Activated CD8-positive, alpha-beta memory T cell treated with anti-CD3 and anti-CD28 coated beads, Interleukin-2, amount 10 ng/mL, durations not matched to agents 7 days and 5 days (primary cell): ENCODE results near the gene FCHO1. TPM values are rescaled to one million over a fixed set of nuclear protein-coding genes. Genes with fewer than 3 reads are reported as not detected.
A peak's percentile ranks its signal among the peaks of the same experiment; 100 is the strongest.
"Not testable (repeated sequence)": the region's sequence is repeated elsewhere in the genome, so short reads cannot be mapped to it uniquely, and the experiment has no call there.

Experiments used
- ATAC-seq: fragments of 150-1000 bp; cut with Tn5 transposase; one replicate; pipeline ENCODE4 v1.10.0; 2021; ENCODE audit warnings: moderate library complexity
- CTCF ChIA-PET: fragments of 350-600 bp; sonication (Branson Sonifier 250); formaldehyde crosslinking; loops from one replicate; lab custom pipeline; 2021; ENCODE audit warnings: antibody characterized with exemption; lab: Charles Lee
- DNase-seq: peaks from one replicate; pipeline ENCODE4 v3.0.0-alpha.2; 2020
- H3K27ac Mint-ChIP-seq: one replicate; pipeline ENCODE4 v1.8.0; 2021; ENCODE audit warnings: mild to moderate bottlenecking, mixed read lengths
- H3K27me3 Mint-ChIP-seq: one replicate; pipeline ENCODE4 v1.8.0; 2021; ENCODE audit warnings: mixed read lengths
- H3K36me3 Mint-ChIP-seq: one replicate; pipeline ENCODE4 v1.8.0; 2021; ENCODE audit warnings: mild to moderate bottlenecking, mixed read lengths
- H3K4me1 Mint-ChIP-seq: one replicate; pipeline ENCODE4 v1.8.0; 2021; ENCODE audit warnings: mixed read lengths
- H3K4me3 Mint-ChIP-seq: one replicate; pipeline ENCODE4 v1.8.0; 2021; ENCODE audit warnings: mild to moderate bottlenecking, moderate library complexity, mixed read lengths
- H3K9me3 Mint-ChIP-seq: one replicate; pipeline ENCODE4 v1.8.0; 2022; ENCODE audit warnings: low read depth, mixed read lengths
- total RNA-seq, 2 experiments: library from RNA; stranded (reverse); gene quantifications; one replicate each; pipeline ENCODE4 v1.2.3, GENCODE V29; 2021

The FCHO1 gene
- total RNA-seq, 2 experiments from 2014 or later = 58.4 to 70.6 TPM

DNA sequence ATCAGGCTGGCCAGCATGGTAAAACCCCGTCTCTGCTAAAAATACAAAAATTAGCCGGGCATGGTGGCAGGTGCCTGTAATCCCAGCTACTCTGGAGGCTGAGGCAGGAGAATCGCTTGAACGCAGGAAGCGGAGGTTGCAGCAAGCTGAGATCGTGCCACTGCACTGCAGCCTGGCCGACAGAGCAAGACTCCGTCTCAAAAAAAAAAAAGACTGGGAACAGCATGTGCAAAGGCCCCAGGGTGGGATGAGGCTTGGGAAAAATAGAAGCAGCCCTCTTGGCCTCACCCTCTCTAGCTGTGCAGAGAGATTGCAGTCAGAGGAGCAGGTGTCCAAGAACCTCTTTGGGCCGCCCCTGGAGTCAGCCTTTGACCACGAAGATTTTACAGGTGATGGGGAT, 26.6 kb downstream of the FCHO1 start:
- H3K9me3 Mint-ChIP-seq, DNase-seq, H3K27ac Mint-ChIP-seq, H3K27me3 Mint-ChIP-seq, H3K4me3 Mint-ChIP-seq: not testable (repeated sequence)
- CTCF ChIA-PET = interaction anchor here (0.7 to 5.4 kb wide), 5 partner anchors 52 to 538 kb away, joined by 3 to 35 read pairs (median 4); no protein-coding TSS in a partner anchor
- H3K4me1 Mint-ChIP-seq = peaks cover 20% of the 10 kb centered on the region
- H3K36me3 Mint-ChIP-seq = peaks cover 26% of the 10 kb centered on the region
- ATAC-seq = peak; percentile 2

- H3K27ac Mint-ChIP-seq = no peak overlapping the region
Observed at GRCh38 chr19:17778251-17778967, 27.1 kb downstream of the FCHO1 start.

GRCh38 chr19:17778968-17779929, 28.0 kb downstream of the FCHO1 start:
- Mint-ChIP-seq H3K36me3 (peaks cover 20% of the 10 kb centered on the region), H3K27me3 (no peaks in the 10 kb centered on the region), H3K4me1 (peaks cover 20% of the 10 kb centered on the region), H3K27ac (peak overlapping the region; percentile 24), H3K4me3 (no peak overlapping the region), H3K9me3 (no peaks in the 10 kb centered on the region)
- ATAC-seq = no peak
- CTCF ChIA-PET = interaction anchor here (0.6 kb wide), 1 partner anchor 172 kb away, joined by 3 read pairs; no protein-coding TSS in a partner anchor
- DNase-seq = no peak

More at GRCh38 chr19:17778251-17778967, 27.1 kb downstream of the FCHO1 start:
- H3K27me3 Mint-ChIP-seq = no peaks in the 10 kb centered on the region
- H3K4me1 Mint-ChIP-seq = peaks cover 20% of the 10 kb centered on the region
- H3K4me3 Mint-ChIP-seq = no peak overlapping the region
- DNase-seq = peak; percentile 69
- peaks cover 21% of the 10 kb centered on the region for H3K36me3 Mint-ChIP-seq
- no peaks in the 10 kb centered on the region for H3K9me3 Mint-ChIP-seq
- peak; percentile 64 for ATAC-seq
- CTCF ChIA-PET = interaction anchor here (0.9 to 1.2 kb wide), 2 partner anchors 52 to 81 kb away, joined by 3 to 4 read pairs; no protein-coding TSS in a partner anchor

GRCh38 chr19:17780781-17781180, 29.5 kb downstream of the FCHO1 start:
- Mint-ChIP-seq H3K9me3 (no peaks in the 10 kb centered on the region), H3K4me1 (peaks cover 15% of the 10 kb centered on the region), H3K4me3 (no peak overlapping the region), H3K27ac (no peak overlapping the region), H3K36me3 (peaks cover 22% of the 10 kb centered on the region), H3K27me3 (no peaks in the 10 kb centered on the region)
- ATAC-seq (no peak), DNase-seq (no peak)
- CTCF ChIA-PET = no interaction called here

- not testable (repeated sequence) for H3K4me3 Mint-ChIP-seq, DNase-seq, H3K9me3 Mint-ChIP-seq, H3K27ac Mint-ChIP-seq, H3K4me1 Mint-ChIP-seq, ATAC-seq, H3K27me3 Mint-ChIP-seq
- peaks cover 25% of the 10 kb centered on the region for H3K36me3 Mint-ChIP-seq
- CTCF ChIA-PET = interaction anchor here (0.8 to 5.9 kb wide), 11 partner anchors 9 to 91 kb away, joined by 3 to 34 read pairs (median 6); partner anchors contain the start of genes FCHO1, MAP1S and RPL18A
Observed at GRCh38 chr19:17783721-17784120, 32.4 kb downstream of the FCHO1 start.

- peaks cover 27% of the 10 kb centered on the region for H3K36me3 Mint-ChIP-seq
- no peak overlapping the region for H3K4me3 Mint-ChIP-seq
- peak; percentile 82 for DNase-seq
- peaks cover 3% of the 10 kb centered on the region for H3K4me1 Mint-ChIP-seq
- H3K27ac Mint-ChIP-seq = no peak overlapping the region
- H3K27me3 Mint-ChIP-seq = no peaks in the 10 kb centered on the region
- ATAC-seq = peak; percentile 66
- CTCF ChIA-PET = interaction anchor here (0.6 to 5.9 kb wide), 17 partner anchors 10 to 147 kb away, joined by 3 to 34 read pairs (median 4); partner anchors contain the start of genes FCHO1, MAP1S and RPL18A
- no peaks in the 10 kb centered on the region for H3K9me3 Mint-ChIP-seq
Observed at GRCh38 chr19:17784201-17785008, 33.1 kb downstream of the FCHO1 start.

GRCh38 chr19:17787274-17787913, 36.1 kb downstream of the FCHO1 start:
- Mint-ChIP-seq H3K36me3 (peaks cover 25% of the 10 kb centered on the region), H3K4me3 (no peak overlapping the region), H3K9me3 (no peaks in the 10 kb centered on the region), H3K27ac (no peak overlapping the region), H3K27me3 (no peaks in the 10 kb centered on the region), H3K4me1 (peaks cover 17% of the 10 kb centered on the region)
- DNase-seq (no peak), ATAC-seq (no peak)
- CTCF ChIA-PET = interaction anchor here (0.7 to 5.9 kb wide), 2 partner anchors 82 to 181 kb away, joined by 4 to 34 read pairs; no protein-coding TSS in a partner anchor

GRCh38 chr19:17788632-17789031, 37.4 kb downstream of the FCHO1 start:
- Mint-ChIP-seq H3K9me3 (no peaks in the 10 kb centered on the region), H3K4me1 (peaks cover 19% of the 10 kb centered on the region), H3K4me3 (no peak overlapping the region), H3K36me3 (peaks cover 22% of the 10 kb centered on the region), H3K27ac (no peak overlapping the region), H3K27me3 (peaks cover 1% of the 10 kb centered on the region)
- CTCF ChIA-PET = interaction anchor here (1.3 kb wide), 1 partner anchor 144 kb away, joined by 3 read pairs; the partner anchor contains the start of gene CCDC124
- ATAC-seq (no peak), DNase-seq (no peak)

DNA sequence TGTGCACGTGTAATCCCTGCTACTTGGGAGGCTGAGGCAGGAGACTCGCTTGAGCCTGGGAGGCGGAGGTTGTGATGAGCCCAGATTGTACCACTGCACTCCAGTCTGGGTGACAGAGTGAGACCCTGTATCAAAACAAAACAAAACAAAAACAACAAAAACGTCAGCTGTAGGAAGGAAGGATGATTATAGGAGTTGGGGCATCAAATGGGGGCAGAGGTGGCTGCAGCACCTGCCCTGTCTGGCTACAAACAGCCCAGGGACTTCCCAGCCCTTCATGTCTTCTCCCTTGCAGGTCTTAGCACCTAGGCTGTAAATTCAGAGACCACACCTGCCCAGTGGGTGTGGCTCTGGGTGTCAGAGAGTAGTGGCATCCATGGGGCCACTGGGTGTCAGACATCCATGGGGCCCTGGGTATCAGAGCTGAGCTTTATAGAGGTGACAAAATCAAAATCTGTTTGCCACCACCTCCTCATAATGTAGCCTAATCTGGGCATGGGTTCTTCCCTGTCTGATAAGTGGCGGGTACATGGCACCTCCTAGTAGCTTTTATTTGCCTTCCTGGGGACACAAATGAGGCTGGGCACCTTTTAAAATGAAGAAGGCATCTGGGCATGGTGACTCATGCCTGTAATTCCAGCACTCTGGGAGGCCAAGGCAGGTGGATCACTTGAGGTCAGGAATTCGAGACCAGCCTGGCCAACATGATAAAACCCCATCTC, 38.9 kb downstream of the FCHO1 start:
- no peak overlapping the region for H3K27ac Mint-ChIP-seq
- CTCF ChIA-PET = interaction anchor here (0.6 to 2.2 kb wide), 2 partner anchors 65 to 954 kb away, joined by 3 to 10 read pairs; no protein-coding TSS in a partner anchor
- no peak overlapping the region for H3K4me3 Mint-ChIP-seq
- no peaks in the 10 kb centered on the region for H3K9me3 Mint-ChIP-seq
- H3K36me3 Mint-ChIP-seq = peaks cover 15% of the 10 kb centered on the region
- DNase-seq (no peak), ATAC-seq (no peak)
- peaks cover 16% of the 10 kb centered on the region for H3K27me3 Mint-ChIP-seq
- H3K4me1 Mint-ChIP-seq = peaks cover 24% of the 10 kb centered on the region

- Mint-ChIP-seq H3K4me3 (no peak overlapping the region), H3K36me3 (peaks cover under 1% of the 10 kb centered on the region), H3K4me1 (peaks cover 39% of the 10 kb centered on the region), H3K27me3 (peaks cover 26% of the 10 kb centered on the region), H3K27ac (no peak overlapping the region), H3K9me3 (no peaks in the 10 kb centered on the region)
- ATAC-seq = no peak
- CTCF ChIA-PET = no interaction called here
- DNase-seq = no peak
Observed at GRCh38 chr19:17794412-17794730, 43.1 kb downstream of the FCHO1 start.

DNA sequence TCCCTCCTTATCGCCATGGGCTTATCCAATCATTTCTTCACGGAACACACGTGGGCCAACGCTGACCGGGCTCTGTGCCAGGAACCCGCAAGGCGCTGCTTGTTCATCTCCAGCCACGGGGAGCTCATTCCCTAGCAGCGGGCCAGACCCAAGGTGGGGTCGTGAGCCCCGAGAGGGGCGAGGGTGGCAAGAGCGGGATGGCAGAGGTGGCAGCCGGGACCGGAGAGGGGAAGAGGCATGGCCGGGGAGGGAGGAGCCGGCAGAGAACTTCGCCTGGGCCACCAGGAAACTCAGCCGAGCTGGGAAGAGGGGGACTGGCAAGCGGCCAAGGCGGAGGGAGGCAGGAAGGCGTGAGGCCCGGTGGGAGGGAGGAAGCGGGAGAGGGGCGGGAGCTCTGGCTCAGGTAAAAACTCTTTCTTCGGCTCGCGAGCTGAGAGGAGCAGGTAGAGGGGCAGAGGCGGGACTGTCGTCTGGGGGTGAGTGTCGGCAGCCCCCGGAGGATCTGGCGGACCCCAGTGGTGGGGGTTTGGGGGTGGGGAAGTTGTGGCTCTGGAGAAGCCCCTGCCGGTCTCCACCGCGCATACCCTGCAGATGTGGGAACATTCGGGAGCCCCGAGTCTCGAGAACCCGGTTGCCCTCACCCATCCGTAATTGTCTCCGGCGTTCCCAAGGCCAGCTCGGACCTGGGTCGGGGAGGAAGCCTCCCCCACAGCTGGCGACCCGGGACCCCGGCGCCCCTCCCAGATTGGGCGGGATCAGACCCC, 43.6 kb downstream of the FCHO1 start, which contains the start of gene B3GNT3:
Gene B3GNT3 (plus strand): TSS at position 408 of the 764 bp plus-strand sequence. CDS start 12,670 bp downstream, outside the sequence.
- CTCF ChIA-PET = no interaction called here
- Mint-ChIP-seq H3K9me3 (no peaks in the 10 kb centered on the region), H3K36me3 (no peaks in the 10 kb centered on the region), H3K27me3 (peaks cover 26% of the 10 kb centered on the region), H3K4me1 (peaks cover 39% of the 10 kb centered on the region), H3K4me3 (no peak within 1 kb of the TSS), H3K27ac (no peak within 1 kb of the TSS)
- no peak for DNase-seq
- no peak for ATAC-seq
